Natural killer cell (primary cell): ENCODE data around the gene DTX2. TPM values are rescaled to one million over a fixed set of nuclear protein-coding genes. Genes with fewer than 3 reads are reported as not detected.
"Not testable (repeated sequence)": the region's sequence is repeated elsewhere in the genome, so short reads cannot be mapped to it uniquely, and the experiment has no call there.

Experiments used
- ATAC-seq, 3 donors: fragments of 150-1000 bp in 2 of 3; fragments of 200-7000 bp in 1 of 3; cut with Tn5 transposase; 1 replicate in 1 of 3; 2 replicates in 2 of 3; pipeline ENCODE4 v1.10.0; 2021; ENCODE audit warnings: mild to moderate bottlenecking in 2 of 3, moderate library complexity in 2 of 3
- DNase-seq, 2 donors: peaks; one replicate each; pipeline versions ENCODE4 v3.0.0 to v3.0.0-alpha.2; 2013 to 2021; ENCODE audit warnings: mixed read lengths in 1 of 2
- H3K27ac ChIP-seq: one replicate; pipeline ENCODE4 v1.5.1; 2013; ENCODE audit warnings: mild to moderate bottlenecking, low read length
- H3K27me3 ChIP-seq: one replicate; pipeline ENCODE4 v1.6.1; 2013; ENCODE audit warnings: low read length; ENCODE audit not compliant: control insufficient read depth, insufficient read depth
- H3K36me3 ChIP-seq: one replicate; pipeline ENCODE4 v1.6.1; 2013; ENCODE audit warnings: low read length; ENCODE audit not compliant: control insufficient read depth, insufficient read depth
- H3K4me1 ChIP-seq: one replicate; pipeline ENCODE4 v1.6.1; 2013; ENCODE audit warnings: low read length; ENCODE audit not compliant: control insufficient read depth, insufficient read depth
- H3K4me3 ChIP-seq: one replicate; pipeline ENCODE4 v1.5.1; 2013; ENCODE audit warnings: low read length
- H3K9me3 ChIP-seq: one replicate; pipeline ENCODE4 v1.6.1; 2013; ENCODE audit warnings: low read length; ENCODE audit not compliant: control insufficient read depth, insufficient read depth
- H3K27ac Mint-ChIP-seq, 2 donors: one replicate each; pipeline ENCODE4 v1.8.0; 2022; ENCODE audit warnings: mild to moderate bottlenecking in 2 of 2, mixed read lengths in 2 of 2, moderate library complexity in 1 of 2
- H3K27me3 Mint-ChIP-seq, 2 donors: one replicate each; pipeline ENCODE4 v1.8.0; 2022; ENCODE audit warnings: low read depth in 2 of 2, mixed read lengths in 2 of 2
- H3K36me3 Mint-ChIP-seq: one replicate; pipeline ENCODE4 v1.8.0; 2022; ENCODE audit warnings: mixed read lengths
- H3K4me1 Mint-ChIP-seq, 2 donors: one replicate each; pipeline ENCODE4 v1.8.0; 2022; ENCODE audit warnings: mixed read lengths in 2 of 2
- H3K4me3 Mint-ChIP-seq: one replicate; pipeline ENCODE4 v1.8.0; 2022; ENCODE audit warnings: mild to moderate bottlenecking, moderate library complexity, mixed read lengths
- H3K9me3 Mint-ChIP-seq, 2 donors: one replicate each; pipeline ENCODE4 v1.8.0; 2022; ENCODE audit warnings: mixed read lengths in 2 of 2
- WGBS: methylation state at CpG from one replicate; pipeline ENCODE4 v1.1.7; 2013; ENCODE audit warnings: missing lambda C conversion rate; ENCODE audit not compliant: insufficient coverage; 5-methylcytosine and 5-hydroxymethylcytosine counted together
- intact Hi-C: fragments of 100-400 bp; cut with micrococcal nuclease; formaldehyde crosslinking; loops from one replicate; pipeline ENCODE4 v1.14.2; 2022
- total RNA-seq, 4 donors: library from RNA; stranded (reverse); fragments of 120-200 nt in 1 of 4; gene quantifications; one replicate each; pipeline versions ENCODE4 v1.2.3 to v1.2.4, GENCODE V29; 2013 to 2022
- TF ChIP-seq, protein P1 (sequence below): fragments of 200-600 bp; IDR thresholded peaks from one replicate; pipeline ENCODE4 v1.8.0; 2022; ENCODE audit warnings: antibody characterized with exemption

Gene DTX2
- total RNA-seq, 3 donors from 2014 or later (not counting 1 experiment from before 2014, with no cell fraction given) = 32.3 to 48.3 (median 40.5) TPM

- Mint-ChIP-seq H3K27ac (no peak within 1 kb of the TSS), H3K4me1 (no peaks in the 10 kb centered on the region), H3K4me3 (no peak within 1 kb of the TSS), H3K9me3 (no peaks in the 10 kb centered on the region), H3K36me3 (no peaks in the 10 kb centered on the region), H3K27me3 (no peaks in the 10 kb centered on the region)
- H3K27me3 ChIP-seq = no peaks in the 10 kb centered on the region
- TF ChIP-seq, protein P1, sequence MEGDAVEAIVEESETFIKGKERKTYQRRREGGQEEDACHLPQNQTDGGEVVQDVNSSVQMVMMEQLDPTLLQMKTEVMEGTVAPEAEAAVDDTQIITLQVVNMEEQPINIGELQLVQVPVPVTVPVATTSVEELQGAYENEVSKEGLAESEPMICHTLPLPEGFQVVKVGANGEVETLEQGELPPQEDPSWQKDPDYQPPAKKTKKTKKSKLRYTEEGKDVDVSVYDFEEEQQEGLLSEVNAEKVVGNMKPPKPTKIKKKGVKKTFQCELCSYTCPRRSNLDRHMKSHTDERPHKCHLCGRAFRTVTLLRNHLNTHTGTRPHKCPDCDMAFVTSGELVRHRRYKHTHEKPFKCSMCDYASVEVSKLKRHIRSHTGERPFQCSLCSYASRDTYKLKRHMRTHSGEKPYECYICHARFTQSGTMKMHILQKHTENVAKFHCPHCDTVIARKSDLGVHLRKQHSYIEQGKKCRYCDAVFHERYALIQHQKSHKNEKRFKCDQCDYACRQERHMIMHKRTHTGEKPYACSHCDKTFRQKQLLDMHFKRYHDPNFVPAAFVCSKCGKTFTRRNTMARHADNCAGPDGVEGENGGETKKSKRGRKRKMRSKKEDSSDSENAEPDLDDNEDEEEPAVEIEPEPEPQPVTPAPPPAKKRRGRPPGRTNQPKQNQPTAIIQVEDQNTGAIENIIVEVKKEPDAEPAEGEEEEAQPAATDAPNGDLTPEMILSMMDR = no peak
- ATAC-seq (no peak), DNase-seq (no peak)
- intact Hi-C loops = loop anchor here (10.0 kb wide), 1 partner anchor 485 kb away; no protein-coding TSS in a partner anchor
- no peaks in the 10 kb centered on the region for H3K4me1 ChIP-seq
- H3K4me3 ChIP-seq = no peak within 1 kb of the TSS
- peaks cover 4% of the 10 kb centered on the region for H3K36me3 ChIP-seq
- H3K9me3 ChIP-seq = no peaks in the 10 kb centered on the region
- WGBS = 64% methylated on average over 17 of the region's 20 CpGs
- no peak within 1 kb of the TSS for H3K27ac ChIP-seq
Observed at GRCh38 chr7:76509931-76510877, 48.7 kb downstream of the DTX2 start, which contains the start of gene UPK3B. TSS of gene UPK3B (plus strand) at chr7:76510552. CDS start at chr7:76510653, 101 bp downstream.

GRCh38 chr7:76511200-76511910, 49.8 kb downstream of the DTX2 start:
- intact Hi-C loops, H3K36me3 Mint-ChIP-seq, H3K27ac ChIP-seq, H3K4me3 Mint-ChIP-seq, H3K27me3 ChIP-seq, H3K4me1 ChIP-seq, H3K36me3 ChIP-seq, ATAC-seq, H3K4me1 Mint-ChIP-seq, H3K27me3 Mint-ChIP-seq, H3K9me3 Mint-ChIP-seq, H3K27ac Mint-ChIP-seq, DNase-seq, H3K9me3 ChIP-seq, H3K4me3 ChIP-seq: not testable (repeated sequence)
- WGBS = 80% methylated on average over 11 of the region's 24 CpGs

DNA sequence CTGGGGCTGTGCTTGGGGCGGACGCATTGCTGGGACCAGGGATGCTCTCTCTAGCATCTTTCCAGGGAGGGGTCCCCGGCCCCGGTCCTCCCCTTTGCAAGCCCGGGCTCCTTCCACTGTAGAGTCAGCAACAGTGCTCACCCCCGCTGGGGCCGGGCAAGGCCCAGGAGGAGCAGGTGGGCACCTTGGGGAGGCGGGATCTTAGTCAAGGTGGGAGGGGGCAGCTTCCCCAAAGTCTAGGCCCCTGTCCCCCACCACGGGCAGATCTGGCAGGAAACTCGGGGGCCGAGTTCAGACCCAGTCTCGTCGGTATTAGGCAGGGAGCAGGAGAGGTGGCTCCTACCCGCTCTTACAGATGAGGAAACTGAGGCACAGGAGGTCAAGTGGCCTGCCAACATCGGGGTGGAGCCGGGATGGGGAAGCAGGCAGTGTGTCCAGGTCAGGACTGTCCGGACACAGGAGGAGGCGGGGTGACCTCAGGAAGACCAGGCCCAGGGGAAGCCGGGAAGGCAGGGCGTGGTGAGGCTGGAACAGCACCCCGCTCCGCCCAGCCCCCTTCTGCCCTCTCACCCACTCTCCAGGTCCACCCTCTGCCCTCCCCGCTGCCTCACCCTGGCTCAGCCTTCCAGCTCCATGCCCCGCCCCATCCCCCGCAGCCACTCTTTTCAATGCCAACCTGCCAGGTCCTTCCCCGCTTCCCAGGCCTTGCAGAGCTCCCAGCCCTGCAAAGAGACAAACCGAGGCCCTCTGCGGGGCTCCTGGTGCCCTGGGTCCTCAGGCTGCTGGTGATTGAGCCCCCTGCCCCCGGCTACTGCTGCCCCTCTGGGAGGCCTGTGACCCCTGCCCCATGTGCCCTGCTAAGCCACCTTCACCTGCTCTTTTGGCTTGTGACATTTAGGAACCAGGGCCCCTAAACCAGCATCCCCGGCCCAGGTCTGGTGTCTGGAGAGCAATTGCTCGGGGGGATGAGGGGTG, 50.7 kb downstream of the DTX2 start:
- H3K27ac Mint-ChIP-seq, H3K36me3 ChIP-seq, H3K4me3 Mint-ChIP-seq, intact Hi-C loops, H3K4me1 Mint-ChIP-seq, H3K36me3 Mint-ChIP-seq, H3K4me3 ChIP-seq, ATAC-seq, H3K9me3 Mint-ChIP-seq, H3K27me3 ChIP-seq, DNase-seq, H3K27ac ChIP-seq, H3K4me1 ChIP-seq, H3K27me3 Mint-ChIP-seq, H3K9me3 ChIP-seq: not testable (repeated sequence)
- 92% methylated on average over 4 of the region's 31 CpGs for WGBS
